DMS53 (cell line): ENCODE data around the gene EGFL6.
"Not testable (repeated sequence)": the region's sequence is repeated elsewhere in the genome, so short reads cannot be mapped to it uniquely, and the experiment has no call there.

ENCODE experiments used
- DNase-seq: peaks from one replicate; lab custom pipeline; 2025; lab: John Stamatoyannopoulos, UW

The EGFL6 gene

DNA sequence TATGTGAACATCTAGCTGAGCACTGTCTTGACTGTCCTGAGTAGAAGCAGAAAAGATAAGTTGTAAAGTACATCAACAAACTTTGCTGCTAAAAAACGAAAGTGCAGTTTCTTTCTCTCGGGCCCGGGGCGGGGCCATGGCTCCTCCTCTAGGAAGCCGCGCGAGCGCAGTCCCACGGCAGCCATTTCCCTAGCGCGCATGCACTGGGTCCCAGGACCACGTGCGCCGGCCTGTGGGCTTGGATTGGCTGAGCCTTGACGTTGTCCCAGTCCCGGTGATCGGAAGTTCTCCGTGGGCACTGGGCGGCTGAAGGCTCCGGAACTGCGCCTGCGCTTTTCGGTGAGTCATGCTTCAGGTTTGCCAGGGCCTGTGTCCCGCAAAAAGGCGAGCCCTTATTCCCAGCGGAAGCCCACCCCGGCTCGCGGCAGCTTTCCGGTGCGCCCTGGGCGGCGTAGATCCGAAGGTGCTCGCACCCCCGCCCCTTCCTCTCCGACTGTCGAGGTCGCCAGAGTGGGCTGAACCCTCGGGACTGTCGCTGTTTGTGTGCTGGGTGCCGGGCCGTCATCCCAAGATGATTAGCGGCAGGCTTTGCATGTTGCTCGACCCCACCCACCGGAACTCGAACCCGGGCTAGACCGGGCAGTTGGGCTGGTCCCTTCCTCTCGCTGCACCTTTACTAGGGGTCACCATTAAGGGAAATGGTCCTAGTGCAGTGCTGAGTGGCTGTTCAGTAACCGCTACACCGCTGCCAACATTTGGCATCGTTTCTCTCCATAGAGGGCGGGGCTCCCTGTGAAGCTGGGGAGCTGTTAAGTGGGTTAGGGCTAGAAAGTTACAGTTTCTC is 83.7 kb downstream of the EGFL6 start, which contains the start of gene TCEANC:
Gene TCEANC (plus strand): TSS at position 292 of the 844 bp plus-strand sequence. CDS start 9,368 bp downstream, outside the sequence.
- DNase-seq: peak; percentile 94

DNA sequence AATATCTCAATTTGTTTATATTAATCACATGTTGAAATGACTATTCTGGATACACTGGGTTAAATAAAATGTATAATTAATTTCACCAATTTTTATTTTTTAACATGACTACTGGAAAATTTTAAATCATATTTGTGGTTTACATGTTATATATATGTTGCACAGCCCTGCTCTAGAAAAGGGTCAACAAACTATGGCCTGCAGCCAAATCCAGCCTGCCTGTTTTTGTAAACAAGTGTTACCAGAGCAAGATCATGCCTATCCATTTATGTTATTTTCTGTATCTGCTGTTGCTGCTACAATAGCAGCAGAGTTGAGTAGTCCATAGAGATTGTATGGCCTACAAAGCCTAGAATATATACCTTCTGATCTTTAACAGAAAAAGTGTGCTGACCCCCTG is 84.7 kb downstream of the EGFL6 start:
- DNase-seq: no peak

DNA sequence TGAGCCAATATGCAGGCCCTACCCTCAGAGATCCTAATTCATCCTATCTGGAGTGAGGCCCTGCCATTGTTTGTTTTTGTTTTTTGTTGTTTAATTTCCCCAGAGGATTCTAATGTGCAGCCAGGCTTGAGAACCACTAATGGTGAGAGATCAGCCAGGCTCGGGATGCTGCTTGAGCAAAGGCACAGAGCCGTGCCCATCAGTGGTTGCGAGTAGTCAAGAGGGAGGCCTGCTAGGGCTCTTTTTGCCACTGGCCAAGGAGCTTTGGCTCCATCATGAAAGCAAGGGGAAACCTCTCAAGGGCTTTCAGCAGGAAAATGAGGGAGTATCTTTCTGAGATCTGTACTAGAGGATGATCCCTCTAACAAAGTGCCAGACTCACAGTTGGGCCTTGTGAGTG is 86.3 kb downstream of the EGFL6 start:
- DNase-seq: no peak

DNA sequence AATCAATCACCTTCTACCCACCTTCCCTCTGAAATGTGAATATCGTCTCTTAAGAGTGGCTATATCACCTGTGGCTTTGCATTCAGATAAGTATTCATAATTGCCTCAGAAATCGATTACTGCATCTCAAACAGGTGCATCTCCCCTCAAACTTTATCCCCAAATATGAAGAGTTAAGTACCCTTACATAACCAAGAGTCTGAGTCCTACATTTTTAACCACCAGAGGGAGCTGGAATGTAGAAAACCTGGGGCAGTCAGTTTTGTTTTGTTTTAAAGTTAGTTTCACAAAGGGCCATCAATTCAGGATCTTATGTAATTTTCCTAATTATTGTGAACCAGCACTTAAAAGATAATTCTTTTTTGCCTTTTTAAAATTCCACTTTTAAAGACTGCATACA is 89.2 kb downstream of the EGFL6 start:
- DNase-seq: peak; percentile 39

DNA sequence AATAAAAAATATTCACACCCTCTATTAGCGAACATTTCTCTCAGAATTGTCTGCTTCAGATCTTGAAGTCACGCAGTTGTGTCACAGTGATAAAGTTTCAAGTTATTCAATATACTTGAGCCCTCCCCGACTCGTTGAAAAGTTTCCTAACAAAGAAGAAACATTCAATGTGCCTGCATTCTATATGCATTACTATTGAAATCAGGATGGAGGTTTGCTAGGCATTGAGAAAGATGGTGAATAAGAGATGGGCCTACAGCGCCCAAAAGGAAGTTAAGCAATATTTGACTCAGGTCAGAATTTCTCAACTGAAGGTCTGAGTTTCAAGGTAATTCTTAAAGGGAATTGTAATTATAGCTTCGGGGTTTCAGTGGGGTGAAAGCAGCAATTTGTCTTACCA is 89.7 kb downstream of the EGFL6 start:
- no peak for DNase-seq

DNA sequence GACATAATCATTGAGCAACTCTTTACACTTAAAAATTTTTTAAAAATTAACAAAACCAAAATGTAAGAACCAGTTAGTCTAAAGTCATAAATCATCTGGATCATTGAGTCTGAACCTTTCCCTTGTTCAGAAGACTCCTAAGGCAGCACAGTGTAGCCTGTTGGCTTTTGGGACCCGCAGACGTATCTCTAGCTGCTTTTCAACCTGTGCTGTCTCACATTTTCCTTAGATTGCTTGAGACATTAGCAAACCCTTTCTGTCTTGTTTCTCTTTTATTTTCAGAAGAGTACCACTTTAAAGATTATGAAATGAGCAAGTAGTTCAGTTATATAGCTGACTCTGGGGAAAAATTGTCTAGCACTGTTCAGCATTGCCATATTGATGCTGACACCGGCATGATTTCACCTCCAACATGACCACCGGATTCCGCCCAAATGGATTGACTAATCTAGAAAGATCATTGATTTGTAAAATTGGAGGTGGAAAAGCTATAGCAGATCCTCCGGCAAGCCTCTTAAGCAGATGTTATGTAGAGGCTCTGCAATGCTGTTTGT is 92.4 kb downstream of the EGFL6 start:
- DNase-seq: no peak

DNA sequence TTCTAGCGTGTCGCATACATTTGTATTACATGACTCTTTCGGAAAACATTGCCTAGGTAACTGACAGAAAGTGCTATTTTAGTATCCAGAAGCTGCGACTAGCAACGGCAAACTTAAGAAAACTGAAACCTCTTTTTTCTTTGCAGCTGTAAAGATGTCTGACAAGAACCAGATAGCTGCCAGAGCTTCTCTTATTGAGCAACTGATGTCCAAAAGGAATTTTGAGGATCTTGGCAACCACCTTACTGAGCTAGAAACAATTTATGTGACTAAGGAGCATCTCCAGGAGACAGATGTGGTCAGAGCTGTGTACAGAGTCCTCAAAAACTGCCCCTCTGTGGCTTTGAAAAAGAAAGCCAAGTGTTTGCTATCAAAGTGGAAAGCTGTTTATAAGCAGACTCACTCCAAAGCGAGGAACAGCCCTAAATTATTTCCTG is 93.0 kb downstream of the EGFL6 start:
- DNase-seq: no peak

DNA sequence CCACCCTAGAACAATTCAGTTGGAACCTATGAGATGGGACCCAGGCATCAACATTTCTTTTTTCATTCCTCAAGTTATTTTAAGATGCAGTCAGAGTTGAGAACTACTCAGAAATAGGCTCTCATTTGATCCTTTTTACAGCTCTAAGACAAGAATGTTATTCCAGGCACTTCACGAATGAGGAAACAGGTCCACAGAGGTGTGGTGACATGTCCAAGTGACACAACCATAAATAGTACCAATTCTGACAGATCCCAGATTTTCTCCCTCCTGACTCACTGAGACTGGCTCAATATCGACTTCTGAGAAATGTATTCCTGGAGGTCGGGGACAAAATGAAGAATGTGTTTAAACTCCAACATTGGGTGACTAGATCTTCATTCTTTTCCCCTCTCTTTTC is 94.6 kb downstream of the EGFL6 start:
- DNase-seq: no peak

DNA sequence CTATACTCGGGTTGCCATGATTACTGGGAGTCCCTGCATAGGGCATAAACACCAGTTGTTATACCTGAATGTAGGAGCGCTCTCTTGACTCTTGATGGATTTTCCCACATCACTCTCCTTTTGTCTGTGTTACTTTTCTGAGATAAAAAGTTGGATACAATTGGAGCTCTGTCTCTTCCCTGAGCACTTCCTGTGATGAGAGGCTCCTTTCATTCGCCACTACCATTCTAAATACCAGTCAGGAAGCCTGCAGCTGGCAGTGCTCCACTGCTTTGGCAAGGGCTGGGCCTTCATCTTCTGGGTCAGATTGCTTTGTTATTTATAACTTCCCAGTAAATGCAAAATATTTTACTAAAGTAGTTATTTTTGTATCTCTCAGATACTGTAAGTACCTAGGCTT is 97.4 kb downstream of the EGFL6 start:
- peak; percentile 18 for DNase-seq

DNA sequence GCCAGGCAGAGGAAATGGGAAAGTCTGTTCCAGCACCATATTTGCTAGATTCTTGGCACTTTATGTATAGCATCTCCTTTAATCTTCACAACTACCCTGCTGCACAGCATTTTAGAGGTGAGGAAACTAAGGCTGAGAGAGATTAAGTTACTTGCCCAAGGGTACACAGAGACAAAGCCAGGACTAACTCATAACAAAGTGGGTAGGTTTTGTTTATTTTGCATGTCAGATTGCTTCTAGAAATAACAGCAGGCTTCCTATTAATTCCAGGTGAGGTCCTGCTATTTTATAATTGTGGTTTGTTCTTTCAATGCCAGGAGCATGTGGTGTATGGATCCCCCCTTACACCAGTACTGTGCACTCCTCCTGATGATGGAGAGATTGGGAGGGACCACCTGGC is 98.5 kb downstream of the EGFL6 start:
- DNase-seq: no peak

DNA sequence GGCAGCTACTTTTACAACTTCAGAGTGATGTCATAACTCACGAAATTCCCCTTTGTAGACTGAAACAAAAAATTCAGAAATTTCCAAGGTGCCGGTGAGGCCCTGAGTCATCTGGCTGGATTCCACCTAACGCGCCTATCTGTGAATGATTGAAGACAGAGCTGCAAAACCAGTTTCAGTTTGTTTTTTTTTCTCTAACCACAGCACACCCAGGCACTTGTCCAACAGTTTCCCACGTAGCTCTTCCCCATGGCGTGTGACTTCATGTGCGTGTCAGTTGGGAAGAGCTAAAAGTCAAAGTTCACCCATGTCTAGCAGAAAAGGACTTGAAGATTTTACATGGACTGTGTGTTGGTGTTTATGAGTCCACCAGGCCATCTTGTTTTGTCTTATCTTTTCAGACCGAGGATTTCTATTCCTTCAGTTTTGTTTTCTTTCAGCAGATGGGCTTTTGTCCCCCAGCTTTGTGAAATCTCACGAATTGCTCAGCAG is 99.9 kb downstream of the EGFL6 start:
- DNase-seq: peak; percentile 90

DNA sequence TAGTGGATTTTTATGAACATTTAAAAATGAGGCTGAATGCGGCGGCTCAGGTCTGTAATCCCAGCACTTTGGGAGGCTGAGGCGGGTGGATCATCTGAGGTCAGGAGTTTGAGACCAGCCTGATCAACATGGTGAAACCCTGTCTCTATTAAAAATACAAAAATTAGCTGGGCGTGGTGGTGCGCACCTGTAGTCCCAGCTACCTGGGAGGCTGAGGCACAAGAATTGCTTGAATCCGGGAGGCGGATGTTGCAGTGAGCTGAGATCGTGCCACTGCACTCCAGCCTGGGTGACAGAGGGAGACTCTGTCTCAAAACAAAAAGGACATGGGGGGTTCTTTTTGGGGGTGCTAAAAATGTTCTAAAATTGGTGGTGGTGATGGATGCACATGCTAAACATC is 100.4 kb downstream of the EGFL6 start:
- DNase-seq: not testable (repeated sequence)

DNA sequence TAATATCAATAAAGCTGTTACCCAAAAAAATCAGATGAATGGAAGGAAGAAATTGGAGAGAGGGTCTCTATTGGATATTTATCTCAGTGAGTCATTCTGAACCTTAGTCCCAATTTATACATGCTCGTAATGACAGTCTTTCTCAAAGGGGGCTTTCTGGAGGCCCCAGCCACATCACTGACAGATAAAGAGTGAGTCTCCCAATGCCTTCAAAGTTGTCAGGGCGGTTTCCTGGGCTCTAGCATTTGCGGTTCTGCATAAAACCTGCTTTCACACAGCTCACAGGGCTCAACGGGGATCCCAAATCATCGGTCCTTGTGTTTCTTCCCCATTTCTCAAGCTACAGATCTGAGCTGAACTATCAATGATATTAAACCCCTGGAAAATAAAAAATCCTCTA is 100.8 kb downstream of the EGFL6 start:
- DNase-seq: no peak

DNA sequence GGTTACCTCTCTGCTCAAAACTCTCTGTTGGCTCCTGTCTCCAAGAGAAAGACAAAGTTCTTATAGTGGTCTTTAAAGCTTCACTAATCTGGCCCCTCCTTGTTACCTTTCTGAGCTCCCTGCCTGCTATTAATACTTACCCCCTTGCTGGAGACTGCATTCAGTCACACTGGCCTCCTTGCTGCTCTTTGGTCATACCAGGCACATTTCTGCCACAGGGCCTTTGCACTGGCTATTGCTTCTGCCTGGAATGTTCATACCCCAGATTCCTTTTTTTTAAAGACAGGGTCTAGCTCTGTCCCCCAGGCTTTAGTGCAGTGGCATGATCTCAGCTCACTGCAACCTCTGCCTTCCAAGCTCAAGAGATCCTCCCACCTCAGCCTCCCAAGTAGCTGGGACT is 103.6 kb downstream of the EGFL6 start:
- DNase-seq: no peak

DNA sequence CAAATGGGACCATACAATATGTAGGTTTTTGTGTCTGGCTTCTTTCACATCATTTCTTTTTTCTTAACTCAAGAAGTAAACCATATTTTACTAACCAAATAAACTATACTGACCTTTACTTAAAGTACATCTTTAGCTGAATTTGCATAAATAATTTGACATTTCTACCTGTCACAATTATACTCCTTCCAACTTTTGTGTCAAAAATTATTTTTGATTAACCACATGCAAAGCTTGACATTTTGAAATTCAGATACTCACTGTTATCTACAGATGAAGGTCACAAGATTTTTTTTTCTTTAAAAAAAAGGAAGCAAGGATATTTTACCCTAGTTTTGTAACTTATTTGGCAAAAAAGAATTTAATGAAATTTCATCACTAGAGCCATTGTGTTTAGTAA is 107.5 kb downstream of the EGFL6 start:
- DNase-seq: no peak

DNA sequence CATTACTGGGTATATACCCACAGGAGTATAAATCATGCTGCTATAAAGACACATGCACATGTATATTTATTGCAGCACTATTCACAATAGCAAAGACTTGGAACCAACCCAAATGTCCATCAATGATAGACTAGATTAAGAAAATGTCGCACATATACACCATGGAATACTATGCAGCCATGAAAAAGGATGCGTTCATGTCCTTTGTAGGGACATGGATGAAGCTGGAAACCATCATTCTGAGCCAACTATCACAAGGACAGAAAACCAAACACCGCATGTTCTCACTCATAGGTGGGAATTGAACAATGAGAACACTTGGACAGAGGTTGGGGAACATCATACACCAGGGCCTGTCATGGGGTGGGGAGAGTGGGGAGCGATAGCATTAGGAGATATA is 110.3 kb downstream of the EGFL6 start:
- DNase-seq: not testable (repeated sequence)

DNA sequence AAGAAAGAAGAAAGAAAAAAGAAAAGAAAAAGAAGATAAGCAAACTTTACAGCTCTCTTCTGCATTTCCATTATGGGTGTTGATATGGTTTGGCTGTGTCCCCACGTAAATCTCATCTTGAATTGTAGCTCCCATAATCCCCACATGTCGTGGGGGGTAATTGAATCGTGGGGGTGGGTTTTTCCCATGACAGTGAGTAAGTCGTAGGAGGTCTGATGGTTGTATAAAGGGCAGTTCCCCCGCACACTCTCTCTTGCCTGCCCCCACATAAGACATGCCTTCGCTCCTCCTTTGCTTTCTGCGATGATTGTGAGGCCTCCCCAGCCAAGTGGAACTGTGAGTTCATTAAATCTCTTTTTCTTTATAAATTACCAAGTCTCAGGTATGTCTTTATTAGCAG is 112.2 kb downstream of the EGFL6 start:
- no peak for DNase-seq
